SIG-M5 treated with dmso at 0.1 percent for 504 hours (cell line): Measurements from ENCODE around the gene GTF3C2.
A peak's percentile ranks its signal among the peaks of the same experiment; 100 is the strongest.
"Not testable (repeated sequence)": the region's sequence is repeated elsewhere in the genome, so short reads cannot be mapped to it uniquely, and the experiment has no call there.

Source experiments
- DNase-seq: peaks from one replicate; lab custom pipeline; 2025; ENCODE audit not compliant: unreplicated experiment; lab: John Stamatoyannopoulos, UW

Gene GTF3C2

GRCh38 chr2:27375513-27376099 lies 19.0 kb upstream of the GTF3C2 start:
- DNase-seq = no peak

- DNase-seq = no peak
These were observed 17.0 kb upstream of the GTF3C2 start for GRCh38 chr2:27373567-27373966.

GRCh38 chr2:27372937-27373336 lies 16.4 kb upstream of the GTF3C2 start:
- no peak for DNase-seq

- DNase-seq = peak; percentile 91
These were observed 14.5 kb upstream of the GTF3C2 start for GRCh38 chr2:27370816-27371620.

GRCh38 chr2:27370026-27370815 lies 13.7 kb upstream of the GTF3C2 start, which contains the start of the genes EIF2B4 and SNX17:
TSS of gene EIF2B4 (minus strand) at chr2:27370338. CDS start at chr2:27370314, 24 bp downstream.
TSS of gene SNX17 (plus strand) at chr2:27370616. CDS start at chr2:27370744, 128 bp downstream.
- DNase-seq = peak; percentile 99

- DNase-seq = peak; percentile 50
These were observed 13.0 kb upstream of the GTF3C2 start for GRCh38 chr2:27369471-27370025.

- DNase-seq = no peak
These were observed 7.4 kb upstream of the GTF3C2 start for GRCh38 chr2:27363933-27364332.

- DNase-seq = no peak
These were observed 6.3 kb upstream of the GTF3C2 start for GRCh38 chr2:27362678-27363420.

GRCh38 chr2:27356056-27356381 lies 545 bp downstream of the GTF3C2 start:
- peak; percentile 75 for DNase-seq

- no peak for DNase-seq
These were observed 2.0 kb downstream of the GTF3C2 start for GRCh38 chr2:27354597-27354927.

GRCh38 chr2:27353762-27354596 lies 2.6 kb downstream of the GTF3C2 start:
- no peak for DNase-seq

- DNase-seq = not testable (repeated sequence)
These were observed 3.2 kb downstream of the GTF3C2 start for GRCh38 chr2:27353386-27353761.

GRCh38 chr2:27351802-27352598 lies 4.6 kb downstream of the GTF3C2 start:
- no peak for DNase-seq

- no peak for DNase-seq
These were observed 6.4 kb downstream of the GTF3C2 start for GRCh38 chr2:27350106-27350693.

- DNase-seq = no peak
These were observed 8.9 kb downstream of the GTF3C2 start for GRCh38 chr2:27347641-27348040.

GRCh38 chr2:27336173-27336572 lies 20.4 kb downstream of the GTF3C2 start:
- no peak for DNase-seq

GRCh38 chr2:27335311-27335710 lies 21.3 kb downstream of the GTF3C2 start:
- DNase-seq = no peak

- peak; percentile 76 for DNase-seq
These were observed 31.8 kb downstream of the GTF3C2 start for GRCh38 chr2:27324720-27325119.
